Tibial nerve (tissue), 4 donors: Measurements from ENCODE around the gene HMHB1.

Source experiments
- CTCF ChIP-seq, 5 experiments: fragments of 200-600 bp in 3 of 5; fragments of 450-650 bp in 2 of 5; sonication (generic) in 3 of 5; IDR thresholded peaks; one replicate each; pipeline ENCODE4 v1.5.1; 2016 to 2019; ENCODE audit warnings: antibody characterized with exemption in 5 of 5, mild to moderate bottlenecking in 3 of 5, moderate library complexity in 2 of 5
- EP300 ChIP-seq, 2 donors: sonication (generic); formaldehyde crosslinking; IDR thresholded peaks; one replicate each; pipeline ENCODE4 v1.6.1; 2017; ENCODE audit warnings: antibody characterized with exemption in 2 of 2, mild to moderate bottlenecking in 1 of 2
- POLR2A ChIP-seq, 2 donors: fragments of 450-650 bp; IDR thresholded peaks; one replicate each; pipeline ENCODE4 v1.6.1; 2017; ENCODE audit warnings: antibody characterized with exemption in 2 of 2, mild to moderate bottlenecking in 2 of 2, moderate library complexity in 2 of 2

- TF ChIP-seq EP300 (IDR thresholded peaks at IDR 0.05) (no peak), POLR2A (IDR thresholded peaks at IDR 0.05) (no peak), CTCF (IDR thresholded peaks at IDR 0.05) (no peak)
Observed at GRCh38 chr5:143819716-143820115, 7.8 kb downstream of the HMHB1 start.
